ENCODE results near the gene CRYBG1.
"Not testable (repeated sequence)": the region's sequence is repeated elsewhere in the genome, so short reads cannot be mapped to it uniquely, and the experiment has no call there.

The CRYBG1 gene

GRCh38 chr6:106397431-106397830 lies 36.9 kb downstream of the CRYBG1 start:
- DNase-seq (ENCODE audit: low read depth, low spot score): no peak
- in situ Hi-C loops (cut with HindIII; ENCODE audit: low sequenced_read_pairs): no loop called here
- no peak for TF ChIP-seq CTCF (IDR thresholded peaks at IDR 0.05; ENCODE audit: low read depth, low read length)
- no peak overlapping the region for H3K4me3 ChIP-seq (ENCODE audit: low read depth, low read length)

GRCh38 chr6:106398621-106399020 lies 38.1 kb downstream of the CRYBG1 start:
- no peak overlapping the region for H3K4me3 ChIP-seq (ENCODE audit: low read depth, low read length)
- in situ Hi-C loops (cut with HindIII; ENCODE audit: low sequenced_read_pairs): no loop called here
- no peak for TF ChIP-seq CTCF (IDR thresholded peaks at IDR 0.05; ENCODE audit: low read depth, low read length)
- DNase-seq (ENCODE audit: low read depth, low spot score): no peak

- in situ Hi-C loops (cut with HindIII; ENCODE audit: low sequenced_read_pairs); H3K4me3 ChIP-seq (ENCODE audit: low read depth, low read length): not testable (repeated sequence)
- DNase-seq (ENCODE audit: low read depth, low spot score): peak; percentile 39
Observed at GRCh38 chr6:106405044-106405443, 44.5 kb downstream of the CRYBG1 start.

- in situ Hi-C loops (cut with HindIII; ENCODE audit: low sequenced_read_pairs): no loop called here
- no peak for TF ChIP-seq CTCF (IDR thresholded peaks at IDR 0.05; ENCODE audit: low read depth, low read length)
- no peak for DNase-seq (ENCODE audit: low read depth, low spot score)
- no peak overlapping the region for H3K4me3 ChIP-seq (ENCODE audit: low read depth, low read length)
Observed at GRCh38 chr6:106411056-106411455, 50.5 kb downstream of the CRYBG1 start.

- no peak for TF ChIP-seq CTCF (IDR thresholded peaks at IDR 0.05; ENCODE audit: low read depth, low read length)
- in situ Hi-C loops (cut with HindIII; ENCODE audit: low sequenced_read_pairs): no loop called here
Observed at GRCh38 chr6:106411643-106412200, 51.2 kb downstream of the CRYBG1 start.

GRCh38 chr6:106413016-106413415 lies 52.5 kb downstream of the CRYBG1 start:
- TF ChIP-seq CTCF (IDR thresholded peaks at IDR 0.05; ENCODE audit: low read depth, low read length): no peak
- in situ Hi-C loops (cut with HindIII; ENCODE audit: low sequenced_read_pairs): no loop called here
- no peak overlapping the region for H3K4me3 ChIP-seq (ENCODE audit: low read depth, low read length)
- no peak for DNase-seq (ENCODE audit: low read depth, low spot score)

More at GRCh38 chr6:106411643-106412200, 51.2 kb downstream of the CRYBG1 start:
- DNase-seq (ENCODE audit: low read depth, low spot score): no peak
- H3K4me3 ChIP-seq (ENCODE audit: low read depth, low read length): no peak overlapping the region

- in situ Hi-C loops (cut with HindIII; ENCODE audit: low sequenced_read_pairs): no loop called here
Observed at GRCh38 chr6:106413722-106414121, 53.2 kb downstream of the CRYBG1 start.

More at GRCh38 chr6:106413722-106414121, 53.2 kb downstream of the CRYBG1 start:
- no peak overlapping the region for H3K4me3 ChIP-seq (ENCODE audit: low read depth, low read length)
- no peak for DNase-seq (ENCODE audit: low read depth, low spot score)
- TF ChIP-seq CTCF (IDR thresholded peaks at IDR 0.05; ENCODE audit: low read depth, low read length): no peak
